HG03135 (cell line): ENCODE results near the gene CSNK1A1.
"Not testable (repeated sequence)": the region's sequence is repeated elsewhere in the genome, so short reads cannot be mapped to it uniquely, and the experiment has no call there.

Experiments used
- ATAC-seq: cut with Tn5 transposase; IDR thresholded peaks from one replicate; pipeline ENCODE4 v1.9.1; 2021; ENCODE audit warnings: mild to moderate bottlenecking, moderate library complexity; ENCODE audit not compliant: unreplicated experiment

The CSNK1A1 gene

GRCh38 chr5:149457393-149457763 is 93.9 kb downstream of the CSNK1A1 start:
- no peak for ATAC-seq

GRCh38 chr5:149456597-149457392 is 94.4 kb downstream of the CSNK1A1 start:
- ATAC-seq: no peak

GRCh38 chr5:149455889-149456409 is 95.3 kb downstream of the CSNK1A1 start:
- ATAC-seq: no peak

GRCh38 chr5:149453618-149454415 is 97.4 kb downstream of the CSNK1A1 start:
- ATAC-seq: no peak

GRCh38 chr5:149452665-149453617 is 98.3 kb downstream of the CSNK1A1 start:
- no peak for ATAC-seq

- ATAC-seq: no peak
Measured at GRCh38 chr5:149452007-149452664, 99.1 kb downstream of the CSNK1A1 start.

GRCh38 chr5:149450199-149450598 is 101.0 kb downstream of the CSNK1A1 start:
- ATAC-seq: no peak

- ATAC-seq: no peak
Measured at GRCh38 chr5:149448831-149449714, 102.2 kb downstream of the CSNK1A1 start.

- no peak for ATAC-seq
Measured at GRCh38 chr5:149448431-149448830, 102.8 kb downstream of the CSNK1A1 start.

GRCh38 chr5:149447373-149448367 is 103.6 kb downstream of the CSNK1A1 start:
- no peak for ATAC-seq

- ATAC-seq: not testable (repeated sequence)
Measured at GRCh38 chr5:149446794-149447193, 104.4 kb downstream of the CSNK1A1 start.

GRCh38 chr5:149445739-149446369 is 105.4 kb downstream of the CSNK1A1 start:
- ATAC-seq: no peak

- ATAC-seq: no peak
Measured at GRCh38 chr5:149445343-149445738, 105.9 kb downstream of the CSNK1A1 start.

GRCh38 chr5:149444430-149444829 is 106.8 kb downstream of the CSNK1A1 start:
- not testable (repeated sequence) for ATAC-seq

GRCh38 chr5:149443210-149443609 is 108.0 kb downstream of the CSNK1A1 start:
- no peak for ATAC-seq

- ATAC-seq: peak; percentile 66
Measured at GRCh38 chr5:149442563-149443182, 108.6 kb downstream of the CSNK1A1 start.
